ENCODE data around the gene MPHOSPH6. TPM values are rescaled to one million over a fixed set of nuclear protein-coding genes. Genes with fewer than 3 reads are reported as not detected.

The MPHOSPH6 gene
- total RNA-seq (2022; extraction: Qiagen RNA extraction) = 27.3 to 41.8 TPM (median 29.0 TPM) in 5 replicates

GRCh38 chr16:82169861-82170845 lies at the start of gene MPHOSPH6:
TSS of gene MPHOSPH6 (minus strand) at chr16:82170224. CDS start at chr16:82170175, 49 bp downstream.

Other genes with a start within 250 kb of the MPHOSPH6 start
- 0.95 to 1.7 TPM (median 1.6 TPM) in 5 replicates for gene SDR42E1, start 158.8 kb downstream of the MPHOSPH6 start, total RNA-seq (2022; extraction: Qiagen RNA extraction)
- gene HSD17B2, start 135.0 kb downstream of the MPHOSPH6 start, total RNA-seq (2022; extraction: Qiagen RNA extraction) = not detected in 5 replicates